H9 (cell line): ENCODE measurements around the gene TMEM225B. TPM values are rescaled to one million over a fixed set of nuclear protein-coding genes. Genes with fewer than 3 reads are reported as not detected.
A peak's percentile ranks its signal among the peaks of the same experiment; 100 is the strongest.

Experiments used
- DNase-seq: peaks from one replicate; pipeline ENCODE4 v3.0.0-alpha.2; 2017
- H2AFZ ChIP-seq: one replicate; pipeline ENCODE4 v1.6.1; 2013; ENCODE audit warnings: mild to moderate bottlenecking, low read length, control low read depth, moderate library complexity
- H2AK5ac ChIP-seq: 2 replicates; pipeline ENCODE4 v1.6.1; 2013; ENCODE audit warnings: low read length, control low read depth, mixed read lengths; ENCODE audit not compliant: insufficient read length
- H2BK120ac ChIP-seq: one replicate; pipeline ENCODE4 v1.6.1; 2013; ENCODE audit warnings: low read depth, mild to moderate bottlenecking, low read length, control low read depth, inconsistent platforms; ENCODE audit not compliant: poor library complexity, severe bottlenecking
- H2BK12ac ChIP-seq: 2 replicates; pipeline ENCODE4 v1.6.1; 2013; ENCODE audit warnings: low read length, control low read depth, mixed read lengths, low read depth; ENCODE audit not compliant: insufficient read length
- H2BK15ac ChIP-seq: 2 replicates; pipeline ENCODE4 v1.6.1; 2013; ENCODE audit warnings: low read depth, low read length, control low read depth
- H2BK20ac ChIP-seq: one replicate; pipeline ENCODE4 v1.6.1; 2013; ENCODE audit warnings: low read depth, mild to moderate bottlenecking, low read length, control low read depth, inconsistent platforms; ENCODE audit not compliant: poor library complexity, severe bottlenecking
- H2BK5ac ChIP-seq: 2 replicates; pipeline ENCODE4 v1.6.1; 2013; ENCODE audit warnings: low read length, control low read depth, mixed read lengths; ENCODE audit not compliant: insufficient read length
- H3K14ac ChIP-seq: 2 replicates; pipeline ENCODE4 v1.6.1; 2013; ENCODE audit warnings: low read length, control low read depth; ENCODE audit not compliant: insufficient read depth
- H3K18ac ChIP-seq: 2 replicates; pipeline ENCODE4 v1.6.1; 2013; ENCODE audit warnings: low read depth, mild to moderate bottlenecking, mixed read lengths, low read length, control low read depth; ENCODE audit not compliant: insufficient read length
- H3K23ac ChIP-seq: 2 replicates; pipeline ENCODE4 v1.6.1; 2013; ENCODE audit warnings: low read length, control low read depth, mixed read lengths, low read depth; ENCODE audit not compliant: insufficient read length
- H3K23me2 ChIP-seq: 2 replicates; pipeline ENCODE4 v1.6.1; 2013; ENCODE audit warnings: low read depth, mild to moderate bottlenecking, mixed read lengths, low read length, control low read depth; ENCODE audit not compliant: insufficient read length, poor library complexity, severe bottlenecking
- H3K27ac ChIP-seq: 2 replicates; pipeline ENCODE4 v1.5.1; 2013; ENCODE audit warnings: low read length, control low read depth, mixed read lengths, low read depth; ENCODE audit not compliant: insufficient read length
- H3K27me3 ChIP-seq: 2 replicates; pipeline ENCODE4 v1.6.1; 2013; ENCODE audit warnings: low read length, control low read depth, inconsistent platforms; ENCODE audit not compliant: insufficient read depth
- H3K4ac ChIP-seq: 2 replicates; pipeline ENCODE4 v1.6.1; 2013; ENCODE audit warnings: low read depth, mild to moderate bottlenecking, control low read depth, inconsistent platforms, low read length, moderate library complexity
- H3K4me1 ChIP-seq: 2 replicates; pipeline ENCODE4 v1.6.1; 2013; ENCODE audit warnings: low read length, control low read depth, inconsistent platforms; ENCODE audit not compliant: insufficient read depth
- H3K4me2 ChIP-seq: 2 replicates; pipeline ENCODE4 v1.6.1; 2013; ENCODE audit warnings: low read length, control low read depth, mixed read lengths; ENCODE audit not compliant: insufficient read length, insufficient read depth
- H3K56ac ChIP-seq: 2 replicates; pipeline ENCODE4 v1.6.1; 2013; ENCODE audit warnings: low read depth, mild to moderate bottlenecking, mixed read lengths, low read length, control low read depth; ENCODE audit not compliant: insufficient read length
- H3K79me1 ChIP-seq: 2 replicates; pipeline ENCODE4 v1.6.1; 2013; ENCODE audit warnings: low read depth, mild to moderate bottlenecking, moderate library complexity, low read length, control low read depth, inconsistent platforms; ENCODE audit not compliant: insufficient read depth, poor library complexity, severe bottlenecking
- H3K79me2 ChIP-seq: 2 replicates; pipeline ENCODE4 v1.6.1; 2013; ENCODE audit warnings: low read length, control low read depth, inconsistent platforms; ENCODE audit not compliant: insufficient read depth
- H3K9ac ChIP-seq: 2 replicates; pipeline ENCODE4 v1.6.1; 2013; ENCODE audit warnings: low read length, control low read depth, mixed read lengths; ENCODE audit not compliant: insufficient read length; ENCODE audit errors: extremely low read depth
- H3K9me3 ChIP-seq: one replicate; pipeline ENCODE4 v1.6.1; 2013; ENCODE audit warnings: low read depth, low read length, inconsistent platforms; ENCODE audit not compliant: control insufficient read depth
- H3T11ph ChIP-seq: one replicate; pipeline ENCODE4 v1.6.1; 2013; ENCODE audit warnings: mild to moderate bottlenecking, low read length, control low read depth, inconsistent platforms
- H4K20me1 ChIP-seq: one replicate; pipeline ENCODE4 v1.6.1; 2013; ENCODE audit not compliant: control insufficient read depth, insufficient read length, insufficient read depth
- H4K5ac ChIP-seq: 2 replicates; pipeline ENCODE4 v1.6.1; 2013; ENCODE audit warnings: low read depth, mild to moderate bottlenecking, mixed read lengths, low read length, control low read depth; ENCODE audit not compliant: insufficient read length
- H4K8ac ChIP-seq: replicated peaks from 2 replicates; pipeline ENCODE4 v1.6.1; 2013; ENCODE audit warnings: low read length, control low read depth, mixed read lengths, low read depth; ENCODE audit not compliant: insufficient read length
- H4K91ac ChIP-seq: 2 replicates; pipeline ENCODE4 v1.6.1; 2013; ENCODE audit warnings: low read depth, mild to moderate bottlenecking, moderate library complexity, mixed read lengths, low read length, control low read depth; ENCODE audit not compliant: insufficient read length
- H3K27ac Mint-ChIP-seq, 3 experiments: 2 replicates in 2 of 3; 3 replicates in 1 of 3; pipeline ENCODE4 v1.8.0; 2020 to 2021; ENCODE audit warnings: mixed read lengths in 3 of 3, mild to moderate bottlenecking in 1 of 3, moderate library complexity in 1 of 3
- H3K27me3 Mint-ChIP-seq: 2 replicates; pipeline ENCODE4 v1.8.0; 2021; ENCODE audit warnings: low read depth, mild to moderate bottlenecking, moderate library complexity, mixed read lengths
- H3K36me3 Mint-ChIP-seq, 3 experiments: 2 replicates in 2 of 3; 3 replicates in 1 of 3; pipeline ENCODE4 v1.8.0; 2020 to 2021; ENCODE audit warnings: low read depth in 3 of 3, mixed read lengths in 3 of 3; ENCODE audit not compliant: insufficient read depth in 1 of 3
- H3K4me1 Mint-ChIP-seq, 2 experiments: 2 replicates each; pipeline ENCODE4 v1.8.0; 2020; ENCODE audit warnings: mixed read lengths in 2 of 2
- H3K4me3 Mint-ChIP-seq, 2 experiments: 2 replicates in 1 of 2; 3 replicates in 1 of 2; pipeline ENCODE4 v1.8.0; 2020 to 2021; ENCODE audit warnings: mild to moderate bottlenecking in 2 of 2, mixed read lengths in 2 of 2, moderate library complexity in 1 of 2
- H3K9me3 Mint-ChIP-seq, 2 experiments: 2 replicates in 1 of 2; 3 replicates in 1 of 2; pipeline ENCODE4 v1.8.0; 2020; ENCODE audit warnings: mild to moderate bottlenecking in 2 of 2, mixed read lengths in 2 of 2, moderate library complexity in 1 of 2
- CTCF ChIP-seq: fragments of 200-600 bp; sonication (generic); conservative IDR thresholded peaks from 3 replicates; pipeline ENCODE4 v1.8.0; 2021; ENCODE audit warnings: antibody characterized with exemption, mild to moderate bottlenecking
- WGBS: extraction: QIAGEN DNeasy Blood & Tissue Kit; methylation state at CpG from one replicate; pipeline ENCODE4 v1.1.7; 2013; ENCODE audit warnings: missing lambda C conversion rate, low lambda C conversion rate, mixed read lengths; ENCODE audit not compliant: insufficient read length; ENCODE audit errors: extremely low coverage; 5-methylcytosine and 5-hydroxymethylcytosine counted together
- total RNA-seq: library from RNA; stranded (reverse); gene quantifications from 2 replicates; pipeline ENCODE4 v1.2.1, GENCODE V29; 2021

Gene TMEM225B
- total RNA-seq, 1 experiment from 2014 or later: not detected

GRCh38 chr7:99625321-99625720, 27.3 kb downstream of the TMEM225B start:
- WGBS: no CpG with 5 or more reads among the region's 5 CpGs
- Histone ChIP-seq H2BK12ac (no peak overlapping the region), H3K4me1 (no peaks in the 10 kb centered on the region), H3K27ac (no peak overlapping the region), H3K9me3 (no peaks in the 10 kb centered on the region), H4K5ac (no peak overlapping the region), H3K18ac (no peak overlapping the region), H3K9ac (no peak overlapping the region), H4K91ac (no peak overlapping the region), H2AFZ (no peak overlapping the region), H3K23ac (no peak overlapping the region), H2AK5ac (no peak overlapping the region), H3K4me2 (no peak overlapping the region), H3K14ac (no peak overlapping the region), H2BK15ac (no peak overlapping the region), H2BK5ac (no peak overlapping the region), H3K79me2 (no peaks in the 10 kb centered on the region), H3K23me2 (no peaks in the 10 kb centered on the region), H2BK120ac (no peak overlapping the region), H3K4ac (no peak overlapping the region), H2BK20ac (no peak overlapping the region), H3K56ac (no peak overlapping the region), H4K8ac (no peak overlapping the region), H3T11ph (no peak overlapping the region), H4K20me1 (no peaks in the 10 kb centered on the region), H3K79me1 (no peaks in the 10 kb centered on the region), H3K27me3 (no peaks in the 10 kb centered on the region)
- no peaks in the 10 kb centered on the region for H3K9me3 Mint-ChIP-seq
- no peak for TF ChIP-seq CTCF
- peaks cover 17 to 21% of the 10 kb centered on the region in 2 experiments for H3K4me1 Mint-ChIP-seq
- H3K27me3 Mint-ChIP-seq: no peaks in the 10 kb centered on the region
- peak overlapping the region in 1 of 3 experiments; percentile 85; a peak in 1 of 7 replicates for H3K27ac Mint-ChIP-seq
- H3K36me3 Mint-ChIP-seq: peaks cover 63 to 90% (median 84%) of the 10 kb centered on the region in 3 experiments
- no peak for DNase-seq
- no peak overlapping the region for H3K4me3 Mint-ChIP-seq
